GM19463 (cell line): ENCODE data around the gene FHAD1.

ENCODE experiments used
- ATAC-seq: cut with Tn5 transposase; IDR thresholded peaks from one replicate; pipeline ENCODE4 v1.9.1; 2021; ENCODE audit warnings: mild to moderate bottlenecking, moderate library complexity; ENCODE audit not compliant: unreplicated experiment

The FHAD1 gene

DNA sequence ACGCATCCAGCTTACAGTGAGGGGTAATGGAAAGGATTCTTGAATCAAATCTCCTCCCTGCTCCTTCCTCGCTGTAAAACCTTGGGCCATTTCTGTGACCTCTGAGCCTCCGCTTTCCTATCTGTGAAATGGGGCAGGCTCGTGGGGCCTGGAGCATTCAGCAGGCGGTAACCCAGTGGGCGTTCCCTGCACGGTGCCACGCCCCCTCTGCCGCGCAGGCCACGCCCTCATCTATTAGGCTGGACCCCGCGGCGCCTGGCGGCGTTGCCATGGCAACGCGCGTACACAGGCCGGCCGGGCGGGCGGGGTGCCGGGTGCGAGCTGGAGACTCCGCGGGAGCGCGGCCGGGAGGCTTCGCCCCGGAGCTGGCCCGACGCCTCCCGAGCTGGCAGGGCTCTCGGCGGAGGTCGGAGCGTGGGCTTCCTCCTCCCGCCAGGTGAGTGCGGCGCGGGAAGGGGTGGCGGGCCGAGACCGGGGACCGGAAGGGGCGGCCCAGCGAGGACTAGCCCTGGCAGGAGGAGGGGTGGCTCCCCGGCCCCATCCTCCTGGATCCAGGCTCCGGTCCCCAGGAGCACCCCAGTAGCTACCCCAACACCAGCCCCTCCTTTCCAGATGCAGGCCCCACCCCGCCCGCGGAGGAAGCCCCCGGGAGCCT lies at the start of gene FHAD1:
TSS of gene FHAD1 (plus strand) at position 264 of the 655 bp plus-strand sequence. CDS start 4,562 bp downstream, outside the sequence.
- no peak for ATAC-seq

DNA sequence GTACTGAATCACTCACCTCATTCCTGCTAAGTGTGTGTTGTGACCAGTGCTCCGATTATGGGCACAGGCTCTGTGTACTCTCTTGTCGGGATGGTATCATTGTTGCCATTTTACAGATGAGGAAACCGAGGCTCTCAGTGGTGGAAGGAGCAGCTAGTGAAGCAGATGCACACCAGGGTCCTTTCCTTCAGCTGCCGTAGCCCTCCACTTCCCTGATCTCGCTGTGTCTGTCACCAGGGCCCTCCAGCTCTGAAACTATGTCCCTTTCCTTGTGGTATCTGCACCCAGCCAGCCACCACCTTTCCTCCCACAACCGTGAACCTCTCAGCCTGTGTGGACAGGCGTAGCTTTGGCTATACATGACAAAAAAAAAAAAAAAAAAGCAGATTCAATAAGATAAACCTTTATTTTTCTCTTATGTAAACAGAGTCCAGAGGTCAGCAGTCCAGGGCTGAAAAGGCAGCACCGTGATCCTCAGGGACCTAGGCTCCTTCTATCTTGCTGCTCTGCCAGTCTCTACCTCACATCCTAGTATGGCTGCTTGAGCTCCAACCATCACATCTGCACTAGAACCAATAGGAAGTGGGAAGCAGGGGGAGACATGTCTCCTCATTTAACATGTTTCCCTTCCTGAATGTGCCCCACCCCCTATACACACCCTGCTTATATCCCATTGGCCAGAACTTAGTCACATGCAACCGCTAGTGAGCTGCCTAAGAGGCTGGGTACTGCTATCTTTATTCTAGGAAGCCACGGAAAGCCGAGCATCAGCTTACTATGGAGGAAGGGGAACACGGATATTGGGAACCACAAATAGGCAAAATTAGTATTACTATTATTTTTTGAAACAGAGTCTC lies 49.2 kb upstream of the FHAD1 start:
- no peak for ATAC-seq

DNA sequence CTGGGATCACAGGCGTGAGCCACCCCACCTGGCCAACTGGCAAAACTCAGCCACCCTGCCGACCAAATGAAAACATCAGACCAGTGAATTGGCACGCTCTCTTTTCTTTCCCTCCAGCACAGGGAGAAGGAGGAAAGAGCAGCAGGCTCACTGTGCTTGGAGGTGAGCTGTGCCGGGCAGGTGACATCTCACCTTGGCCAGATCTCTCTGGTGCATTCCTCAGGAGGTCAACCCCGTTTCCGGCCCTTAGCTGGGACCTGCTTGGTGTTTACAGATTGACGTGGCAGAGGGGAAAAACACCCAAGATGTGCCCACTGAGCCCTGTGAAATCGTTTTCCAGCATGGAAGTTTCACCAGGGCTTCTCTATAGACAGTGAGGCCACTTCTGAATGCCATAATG lies 48.3 kb upstream of the FHAD1 start:
- no peak for ATAC-seq

DNA sequence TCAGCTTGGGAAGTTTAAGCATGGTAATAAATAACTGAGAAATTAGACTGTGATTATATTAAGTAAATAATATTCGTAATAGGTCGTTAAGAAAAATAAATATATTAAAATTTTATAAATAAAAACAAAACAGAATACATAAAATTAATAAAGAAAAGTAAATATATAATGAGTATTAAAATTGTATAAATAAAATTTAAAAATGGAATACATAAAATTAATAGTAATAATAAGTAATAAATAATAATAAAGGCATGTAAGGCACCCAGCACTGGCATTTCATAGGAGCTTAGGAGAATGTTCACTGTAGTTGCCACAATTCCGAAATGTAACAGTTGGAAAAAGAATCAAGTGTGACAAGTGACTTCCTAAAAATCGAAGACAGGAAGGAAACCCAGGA lies 45.8 kb upstream of the FHAD1 start:
- ATAC-seq = no peak

GRCh38 chr1:15201849-15202551 lies 45.0 kb upstream of the FHAD1 start:
- no peak for ATAC-seq

- no peak for ATAC-seq
Observed at GRCh38 chr1:15204931-15205330, 42.1 kb upstream of the FHAD1 start.

DNA sequence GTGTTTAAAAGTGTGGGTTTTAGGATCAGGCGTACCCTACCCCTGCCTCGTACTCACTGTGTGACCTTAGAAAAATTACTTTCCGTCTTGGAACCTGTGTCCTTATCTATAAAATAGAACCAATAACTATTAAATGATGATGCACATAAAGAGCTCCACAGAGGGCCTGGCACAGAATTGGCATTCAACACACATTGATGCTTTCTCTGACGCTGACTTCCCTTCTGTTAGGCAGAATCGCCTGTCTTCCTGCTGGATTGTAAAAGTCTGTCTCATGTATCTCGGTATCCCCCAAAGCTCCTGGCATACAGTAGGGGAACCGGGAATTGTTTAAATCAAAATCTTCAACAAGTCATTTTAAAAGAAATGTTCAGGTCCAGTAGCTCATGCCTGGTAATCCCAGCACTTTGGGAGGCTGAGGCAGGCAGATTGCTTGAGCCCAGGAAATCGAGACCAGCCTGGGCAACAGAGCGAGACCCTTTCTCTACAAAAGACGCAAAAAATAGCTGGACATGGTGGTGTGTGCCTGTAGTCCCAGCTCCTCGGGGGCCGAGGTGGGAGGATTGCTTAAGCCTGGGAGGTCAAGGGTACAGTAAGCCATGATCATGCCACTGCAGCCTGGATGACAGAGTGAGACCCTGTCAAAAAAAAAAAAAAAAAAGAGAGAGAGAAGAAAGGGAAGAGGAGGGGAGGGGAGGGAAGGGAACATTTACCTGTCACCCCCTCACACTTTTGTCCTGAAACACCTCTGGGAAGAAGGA lies 41.3 kb upstream of the FHAD1 start:
- ATAC-seq = no peak

- no peak for ATAC-seq
Observed at GRCh38 chr1:15206418-15207030, 40.5 kb upstream of the FHAD1 start.

DNA sequence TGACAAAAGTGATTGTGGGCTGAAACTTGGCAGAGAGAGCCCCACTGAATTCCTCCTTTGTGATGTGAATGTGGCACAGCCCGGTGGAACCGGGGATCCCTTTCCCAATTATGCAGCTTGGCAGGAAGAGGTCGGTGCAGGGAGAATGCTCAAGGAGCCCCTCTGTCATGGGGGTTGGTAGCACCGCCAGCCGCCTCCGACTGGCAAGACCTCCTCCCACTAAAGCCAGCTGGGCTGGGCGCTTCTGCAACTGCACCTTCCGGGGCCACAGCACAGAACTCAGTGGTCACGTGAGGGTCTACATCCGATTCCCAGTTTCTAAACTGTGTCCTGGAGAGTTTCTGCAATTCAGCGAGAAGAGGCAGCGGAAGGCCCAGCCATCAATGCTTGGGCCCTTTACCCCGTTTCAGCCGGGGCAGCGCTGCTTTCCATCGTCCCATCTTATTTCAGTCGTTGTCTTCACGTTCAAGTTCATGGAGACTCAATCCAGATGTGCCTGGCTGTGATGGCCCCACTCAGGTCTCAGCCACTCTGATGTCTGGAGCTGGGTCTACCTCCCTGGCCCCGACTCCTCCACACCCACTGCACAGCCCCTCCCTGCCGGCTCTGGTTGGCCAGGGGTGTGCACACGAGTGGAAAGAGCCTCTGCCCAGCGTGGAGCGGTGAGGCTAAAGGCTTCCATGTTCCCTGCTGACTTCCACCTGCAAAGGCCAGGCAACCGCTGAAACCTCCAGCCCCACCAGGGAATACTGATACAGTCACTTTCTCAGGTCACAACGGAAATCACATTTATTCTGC lies 39.8 kb upstream of the FHAD1 start:
- ATAC-seq = no peak

- no peak for ATAC-seq
Observed at GRCh38 chr1:15207829-15208429, 39.1 kb upstream of the FHAD1 start.

DNA sequence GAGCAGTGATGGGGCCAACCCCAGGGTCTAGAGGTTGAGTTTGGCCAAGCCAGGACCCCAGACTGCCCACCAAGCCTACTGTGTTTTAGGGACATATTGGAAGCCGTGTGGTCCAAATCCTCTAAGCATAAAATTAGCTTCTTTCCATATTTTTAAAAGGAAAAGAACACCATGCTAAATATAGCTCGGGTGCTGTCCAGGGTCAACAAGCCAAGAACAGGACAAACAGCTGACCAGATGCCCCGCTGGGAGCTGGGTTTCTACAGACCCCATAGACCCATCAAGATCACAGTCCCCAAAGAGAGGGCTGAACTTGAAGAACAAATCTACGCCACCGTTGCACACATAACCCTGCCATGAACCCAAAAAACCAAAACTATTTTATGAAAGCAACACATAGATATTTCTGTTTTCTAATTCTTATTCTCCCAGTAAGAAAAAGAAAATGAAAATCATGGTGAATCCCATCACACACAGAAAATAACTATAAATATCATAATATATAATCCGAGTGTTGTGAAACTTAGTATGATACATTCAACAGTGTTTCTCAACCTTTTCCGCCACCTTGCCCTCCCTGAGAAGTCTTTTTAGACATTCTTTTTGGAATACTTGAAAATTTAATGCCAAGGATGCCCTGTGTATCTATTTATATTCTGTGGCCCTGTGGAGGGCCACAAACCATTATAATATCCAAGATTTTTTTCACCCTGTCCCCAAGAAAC lies 36.2 kb upstream of the FHAD1 start:
- no peak for ATAC-seq

- ATAC-seq = no peak
Observed at GRCh38 chr1:15211424-15211823, 35.6 kb upstream of the FHAD1 start.

- no peak for ATAC-seq
Observed at GRCh38 chr1:15212216-15212953, 34.6 kb upstream of the FHAD1 start.

DNA sequence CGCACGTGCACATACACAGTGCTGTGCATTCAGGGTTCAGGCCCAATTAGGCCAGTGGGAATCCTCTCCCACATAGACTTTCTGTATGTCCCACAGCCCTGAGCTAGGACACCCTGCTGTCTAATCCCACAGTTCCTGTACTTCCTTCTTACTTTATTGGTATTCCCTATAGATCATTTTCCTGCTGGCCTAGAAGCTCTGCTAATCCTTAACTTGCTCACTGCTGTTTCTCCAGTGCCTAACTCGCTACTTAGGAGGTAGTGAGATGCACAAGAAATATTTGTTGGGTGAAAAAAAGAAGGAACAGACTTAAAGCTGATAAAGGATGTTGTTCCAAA lies 34.1 kb upstream of the FHAD1 start:
- ATAC-seq = no peak

GRCh38 chr1:15213341-15213821 lies 33.6 kb upstream of the FHAD1 start:
- ATAC-seq = no peak

DNA sequence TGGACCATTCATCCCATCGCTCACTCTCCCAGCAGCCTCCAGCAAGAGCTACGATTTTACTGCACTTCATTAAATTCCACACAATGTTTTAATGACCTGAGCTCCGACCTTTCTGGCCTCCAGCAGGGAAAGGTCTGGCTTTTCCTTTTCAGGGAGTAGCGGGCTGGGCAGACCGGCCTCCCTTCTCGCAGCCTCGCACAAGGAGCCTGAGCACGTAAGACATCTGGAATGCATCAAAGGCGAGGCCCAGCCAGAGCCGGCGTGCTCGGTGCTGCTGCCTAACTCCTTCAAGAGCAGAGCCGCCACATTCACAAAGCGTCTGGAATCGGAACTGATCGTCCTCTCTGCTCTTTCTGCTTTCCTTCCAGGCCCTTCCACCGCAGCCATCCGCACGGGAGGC lies 32.5 kb upstream of the FHAD1 start:
- no peak for ATAC-seq

DNA sequence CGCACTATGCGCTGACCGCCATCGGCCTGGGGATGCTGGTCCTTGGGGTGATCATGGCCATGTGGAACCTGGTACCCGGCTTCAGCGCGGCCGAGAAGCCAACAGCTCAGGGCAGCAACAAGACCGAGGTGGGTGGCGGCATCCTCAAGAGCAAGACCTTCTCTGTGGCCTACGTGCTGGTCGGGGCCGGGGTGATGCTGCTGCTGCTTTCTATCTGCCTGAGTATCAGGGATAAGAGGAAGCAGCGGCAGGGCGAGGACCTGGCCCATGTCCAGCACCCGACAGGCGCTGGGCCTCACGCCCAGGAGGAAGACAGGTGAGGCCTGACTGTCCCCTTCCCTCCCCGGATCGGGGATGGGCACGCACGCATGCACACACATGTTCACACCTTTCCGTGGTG lies 31.9 kb upstream of the FHAD1 start:
- ATAC-seq = no peak

- ATAC-seq = no peak
Observed at GRCh38 chr1:15217654-15218053, 29.4 kb upstream of the FHAD1 start.
